ENCODE measurements around the gene RAD18. TPM values are rescaled to one million over a fixed set of nuclear protein-coding genes. Genes with fewer than 3 reads are reported as not detected.

The RAD18 gene
- total RNA-seq, 1 experiment from 2014 or later: 42.5 TPM

DNA sequence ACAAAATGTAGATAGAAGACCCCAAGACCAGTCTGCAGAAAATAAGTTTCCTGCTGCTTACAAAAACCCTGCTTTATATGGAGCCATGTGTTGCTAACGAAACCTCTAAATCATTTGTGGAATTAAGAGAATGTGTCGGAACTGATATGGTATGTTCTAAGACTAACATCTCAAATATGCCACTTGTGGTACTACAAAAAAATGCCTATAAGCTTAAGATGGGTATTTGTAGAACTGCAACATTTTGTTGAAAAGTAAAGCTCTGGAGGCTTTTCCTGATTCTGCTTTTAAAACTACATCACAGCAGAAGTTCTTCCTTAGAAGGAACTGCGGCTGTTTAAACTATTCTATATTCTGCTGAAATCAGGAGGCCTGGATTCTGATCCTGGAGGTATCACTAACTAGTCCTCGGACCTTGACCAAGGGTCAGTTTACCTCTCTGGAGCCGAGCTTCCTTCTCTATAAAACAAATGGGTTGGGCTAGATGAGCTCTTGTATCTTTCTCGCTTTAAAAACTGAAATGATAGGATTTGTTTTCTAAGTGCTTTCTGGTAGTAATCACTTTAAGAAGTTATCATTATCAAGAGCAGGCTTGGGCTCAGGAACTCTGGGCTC is 74.9 kb downstream of the RAD18 start:
- POLR2A ChIA-PET (ENCODE audit: low non-redundant PET): no interaction called here
- no TSS peak for BruUV-seq (replicated peaks)
- Histone ChIP-seq H3K9me3 (ENCODE audit: low read depth, low read length, poor library complexity, severe bottlenecking) (no peaks in the 10 kb centered on the region), H3K36me3 (ENCODE audit: insufficient read depth, low read length, poor library complexity, severe bottlenecking) (peaks cover 6% of the 10 kb centered on the region), H3K4me1 (ENCODE audit: insufficient read depth, low read length, poor library complexity, severe bottlenecking) (no peaks in the 10 kb centered on the region), H3K27me3 (replicated peaks; ENCODE audit: insufficient read depth, low read depth, low read length, poor library complexity) (no peaks in the 10 kb centered on the region), H3K27ac (ENCODE audit: low read depth, low read length, poor library complexity, severe bottlenecking) (no peak overlapping the region), H3K4me3 (ENCODE audit: low read depth, low read length, poor library complexity, severe bottlenecking) (no peak overlapping the region)
- intact Hi-C loops (cut with micrococcal nuclease; ENCODE audit: unreplicated experiment): no loop called here
- TF ChIP-seq EZH2 (IDR thresholded peaks at IDR 0.05; ENCODE audit: borderline replicate concordance, low read depth, low read length, poor library complexity, severe bottlenecking): no peak
- TF ChIP-seq, protein P1, sequence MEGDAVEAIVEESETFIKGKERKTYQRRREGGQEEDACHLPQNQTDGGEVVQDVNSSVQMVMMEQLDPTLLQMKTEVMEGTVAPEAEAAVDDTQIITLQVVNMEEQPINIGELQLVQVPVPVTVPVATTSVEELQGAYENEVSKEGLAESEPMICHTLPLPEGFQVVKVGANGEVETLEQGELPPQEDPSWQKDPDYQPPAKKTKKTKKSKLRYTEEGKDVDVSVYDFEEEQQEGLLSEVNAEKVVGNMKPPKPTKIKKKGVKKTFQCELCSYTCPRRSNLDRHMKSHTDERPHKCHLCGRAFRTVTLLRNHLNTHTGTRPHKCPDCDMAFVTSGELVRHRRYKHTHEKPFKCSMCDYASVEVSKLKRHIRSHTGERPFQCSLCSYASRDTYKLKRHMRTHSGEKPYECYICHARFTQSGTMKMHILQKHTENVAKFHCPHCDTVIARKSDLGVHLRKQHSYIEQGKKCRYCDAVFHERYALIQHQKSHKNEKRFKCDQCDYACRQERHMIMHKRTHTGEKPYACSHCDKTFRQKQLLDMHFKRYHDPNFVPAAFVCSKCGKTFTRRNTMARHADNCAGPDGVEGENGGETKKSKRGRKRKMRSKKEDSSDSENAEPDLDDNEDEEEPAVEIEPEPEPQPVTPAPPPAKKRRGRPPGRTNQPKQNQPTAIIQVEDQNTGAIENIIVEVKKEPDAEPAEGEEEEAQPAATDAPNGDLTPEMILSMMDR (conservative IDR thresholded peaks at IDR 0.05; ENCODE audit: low read depth, low read length): no peak
- no peak for DNase-seq (ENCODE audit: low spot score)
- CTCF ChIA-PET: no interaction called here

- intact Hi-C loops (cut with micrococcal nuclease; ENCODE audit: unreplicated experiment): no loop called here
- ChIA-PET POLR2A (ENCODE audit: low non-redundant PET) (no interaction called here), CTCF (no interaction called here)
- H3K27me3 ChIP-seq (replicated peaks; ENCODE audit: insufficient read depth, low read depth, low read length, poor library complexity): no peaks in the 10 kb centered on the region
- H3K36me3 ChIP-seq (ENCODE audit: insufficient read depth, low read length, poor library complexity, severe bottlenecking): peaks cover 7% of the 10 kb centered on the region
- DNase-seq (ENCODE audit: low spot score): no peak
- BruUV-seq (replicated peaks): no TSS peak
- H3K9me3 ChIP-seq (ENCODE audit: low read depth, low read length, poor library complexity, severe bottlenecking): no peaks in the 10 kb centered on the region
- H3K4me3 ChIP-seq (ENCODE audit: low read depth, low read length, poor library complexity, severe bottlenecking): no peak overlapping the region
- no peak for TF ChIP-seq EZH2 (IDR thresholded peaks at IDR 0.05; ENCODE audit: borderline replicate concordance, low read depth, low read length, poor library complexity, severe bottlenecking)
- TF ChIP-seq, protein P1 (conservative IDR thresholded peaks at IDR 0.05; ENCODE audit: low read depth, low read length): no peak
- no peaks in the 10 kb centered on the region for H3K4me1 ChIP-seq (ENCODE audit: insufficient read depth, low read length, poor library complexity, severe bottlenecking)
- no peak overlapping the region for H3K27ac ChIP-seq (ENCODE audit: low read depth, low read length, poor library complexity, severe bottlenecking)
Measured at GRCh38 chr3:8887435-8888300, 75.6 kb downstream of the RAD18 start.

DNA sequence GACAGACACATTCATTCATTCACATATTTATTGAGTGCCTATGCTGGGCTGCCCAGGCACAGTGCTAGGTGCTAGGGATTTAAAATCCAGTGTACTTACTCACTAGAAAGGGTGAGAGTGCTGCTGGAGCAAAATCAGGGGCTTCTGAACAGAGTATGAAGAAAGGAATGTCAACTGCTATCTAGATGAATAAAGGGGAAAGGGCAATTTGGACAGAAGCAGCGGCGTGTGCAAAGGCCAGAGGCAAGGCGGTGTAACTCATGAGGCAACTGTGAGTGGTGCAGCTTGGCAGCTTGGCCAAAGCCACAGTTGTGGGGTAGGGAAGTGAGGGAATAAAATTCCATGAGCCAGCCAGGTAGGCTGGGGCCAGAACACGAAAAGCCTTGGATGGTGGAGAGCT is 76.7 kb downstream of the RAD18 start:
- DNase-seq (ENCODE audit: low spot score): no peak
- Histone ChIP-seq H3K4me3 (ENCODE audit: low read depth, low read length, poor library complexity, severe bottlenecking) (no peak overlapping the region), H3K27me3 (replicated peaks; ENCODE audit: insufficient read depth, low read depth, low read length, poor library complexity) (no peaks in the 10 kb centered on the region), H3K27ac (ENCODE audit: low read depth, low read length, poor library complexity, severe bottlenecking) (no peak overlapping the region), H3K36me3 (ENCODE audit: insufficient read depth, low read length, poor library complexity, severe bottlenecking) (peaks cover 7% of the 10 kb centered on the region), H3K4me1 (ENCODE audit: insufficient read depth, low read length, poor library complexity, severe bottlenecking) (no peaks in the 10 kb centered on the region), H3K9me3 (ENCODE audit: low read depth, low read length, poor library complexity, severe bottlenecking) (no peaks in the 10 kb centered on the region)
- intact Hi-C loops (cut with micrococcal nuclease; ENCODE audit: unreplicated experiment): no loop called here
- BruUV-seq (replicated peaks): no TSS peak
- POLR2A ChIA-PET (ENCODE audit: low non-redundant PET): no interaction called here
- TF ChIP-seq, protein P1 (conservative IDR thresholded peaks at IDR 0.05; ENCODE audit: low read depth, low read length): no peak
- no peak for TF ChIP-seq EZH2 (IDR thresholded peaks at IDR 0.05; ENCODE audit: borderline replicate concordance, low read depth, low read length, poor library complexity, severe bottlenecking)
- CTCF ChIA-PET: no interaction called here
